Loucy (cell line): ENCODE results near the gene PHACTR1.

Experiments
- H2AFZ ChIP-seq: fragments of 200-600 bp; sonication (generic); 2 replicates; pipeline ENCODE4 v1.6.0; 2016; ENCODE audit warnings: antibody characterized with exemption, mild to moderate bottlenecking, low read length, moderate library complexity
- H3F3A ChIP-seq: fragments of 200-600 bp; 2 replicates; pipeline ENCODE4 v1.6.0; 2016; ENCODE audit warnings: antibody characterized with exemption, low read depth, mild to moderate bottlenecking
- H3K27me3 ChIP-seq: fragments of 200-600 bp; sonication (generic); 2 replicates; pipeline ENCODE4 v1.6.1; 2014; ENCODE audit warnings: low read length, mild to moderate bottlenecking; ENCODE audit not compliant: insufficient read depth, poor library complexity, severe bottlenecking
- H3K36me3 ChIP-seq: fragments of 200-600 bp; sonication (generic); 2 replicates; pipeline ENCODE4 v1.6.1; 2016; ENCODE audit warnings: low read length; ENCODE audit not compliant: insufficient read depth
- H3K4me1 ChIP-seq: fragments of 200-600 bp; sonication (generic); 2 replicates; pipeline ENCODE4 v1.5.1; 2014; ENCODE audit warnings: low read length, mild to moderate bottlenecking; ENCODE audit not compliant: insufficient read depth, poor library complexity, severe bottlenecking
- H3K4me2 ChIP-seq: fragments of 200-600 bp; sonication (generic); 2 replicates; pipeline ENCODE4 v1.6.0; 2014; ENCODE audit warnings: antibody characterized with exemption, low read length, low read depth, mild to moderate bottlenecking; ENCODE audit not compliant: poor library complexity, severe bottlenecking
- H3K4me3 ChIP-seq: fragments of 200-600 bp; sonication (generic); 2 replicates; pipeline ENCODE4 v1.5.1; 2014; ENCODE audit warnings: low read length, mild to moderate bottlenecking, mixed read lengths; ENCODE audit not compliant: poor library complexity, severe bottlenecking
- H3K79me2 ChIP-seq: fragments of 200-600 bp; sonication (generic); 2 replicates; pipeline ENCODE4 v1.6.1; 2014; ENCODE audit warnings: low read length; ENCODE audit not compliant: insufficient read depth
- H3K9ac ChIP-seq: fragments of 200-600 bp; sonication (generic); 2 replicates; pipeline ENCODE4 v1.6.0; 2014; ENCODE audit warnings: mild to moderate bottlenecking, low read depth, low read length, moderate library complexity; ENCODE audit not compliant: poor library complexity, severe bottlenecking
- H3K9me2 ChIP-seq: fragments of 200-600 bp; sonication (generic); replicated peaks from 2 replicates; pipeline ENCODE4 v1.6.1; 2016; ENCODE audit warnings: low read depth, low read length, mixed read lengths
- H3K9me3 ChIP-seq: fragments of 200-600 bp; sonication (generic); 2 replicates; pipeline ENCODE4 v1.6.1; 2014; ENCODE audit warnings: mild to moderate bottlenecking, antibody characterized with exemption, low read length, low read depth; ENCODE audit not compliant: insufficient read depth
- H4K20me1 ChIP-seq: fragments of 200-600 bp; sonication (generic); 2 replicates; pipeline ENCODE4 v1.6.0; 2014; ENCODE audit warnings: antibody characterized with exemption, low read length, mild to moderate bottlenecking; ENCODE audit not compliant: insufficient read depth, poor library complexity, severe bottlenecking
- CTCF ChIP-seq: fragments of 200-600 bp; sonication (generic); conservative IDR thresholded peaks from 2 replicates; pipeline ENCODE4 v1.5.1; 2014; ENCODE audit warnings: mild to moderate bottlenecking, antibody characterized with exemption, low read length
- EZH2phosphoT487 ChIP-seq: fragments of 200-600 bp; IDR thresholded peaks from 2 replicates; pipeline ENCODE4 v1.6.1; 2018; ENCODE audit warnings: antibody characterized with exemption, mild to moderate bottlenecking, moderate library complexity, borderline replicate concordance

The PHACTR1 gene

GRCh38 chr6:13284646-13285045, 568.1 kb downstream of the PHACTR1 start:
- H3K9me3 ChIP-seq, result peaks cover 8% of the 10 kb centered on the region; the same call in 1 of the 2 replicates
- no peak overlapping the region for H3K4me2 ChIP-seq
- H4K20me1 ChIP-seq, result no peaks in the 10 kb centered on the region
- H3K4me1 ChIP-seq, result peaks cover 6% of the 10 kb centered on the region
- H3K36me3 ChIP-seq, result peaks cover 5% of the 10 kb centered on the region; the same call in 1 of the 2 replicates
- H3K27me3 ChIP-seq, result no peaks in the 10 kb centered on the region
- TF ChIP-seq CTCF, result no peak
- TF ChIP-seq EZH2phosphoT487, result no peak
- H3K79me2 ChIP-seq, result no peaks in the 10 kb centered on the region
- H3K9me2 ChIP-seq, result no peaks in the 10 kb centered on the region
- H2AFZ ChIP-seq, result no peak overlapping the region
- no peak overlapping the region for H3K9ac ChIP-seq
- no peaks in the 10 kb centered on the region for H3F3A ChIP-seq
- no peak overlapping the region for H3K4me3 ChIP-seq

GRCh38 chr6:13285705-13286104, 569.1 kb downstream of the PHACTR1 start:
- peaks cover 8% of the 10 kb centered on the region; the same call in 1 of the 2 replicates for H3K9me3 ChIP-seq
- H3K4me2 ChIP-seq, result no peak overlapping the region
- H3K36me3 ChIP-seq, result peaks cover 8% of the 10 kb centered on the region; the same call in 1 of the 2 replicates
- TF ChIP-seq CTCF (no peak), EZH2phosphoT487 (no peak)
- H3K4me3 ChIP-seq, result no peak overlapping the region
- no peaks in the 10 kb centered on the region for H3K9me2 ChIP-seq
- no peak overlapping the region for H3K9ac ChIP-seq
- H3F3A ChIP-seq, result no peaks in the 10 kb centered on the region
- H3K27me3 ChIP-seq, result no peaks in the 10 kb centered on the region
- no peaks in the 10 kb centered on the region for H3K79me2 ChIP-seq
- no peak overlapping the region for H2AFZ ChIP-seq
- no peaks in the 10 kb centered on the region for H4K20me1 ChIP-seq
- peaks cover 6% of the 10 kb centered on the region for H3K4me1 ChIP-seq

- no peaks in the 10 kb centered on the region for H3K79me2 ChIP-seq
- no peak overlapping the region for H3K4me3 ChIP-seq
- no peak overlapping the region for H2AFZ ChIP-seq
- peaks cover 9% of the 10 kb centered on the region; the same call in 1 of the 2 replicates for H3K36me3 ChIP-seq
- TF ChIP-seq CTCF (no peak), EZH2phosphoT487 (no peak)
- no peaks in the 10 kb centered on the region for H4K20me1 ChIP-seq
- no peak overlapping the region for H3K4me2 ChIP-seq
- peaks cover 6% of the 10 kb centered on the region for H3K4me1 ChIP-seq
- H3F3A ChIP-seq, result no peaks in the 10 kb centered on the region
- peaks cover 8% of the 10 kb centered on the region; the same call in 1 of the 2 replicates for H3K9me3 ChIP-seq
- H3K27me3 ChIP-seq, result no peaks in the 10 kb centered on the region
- H3K9ac ChIP-seq, result no peak overlapping the region
- H3K9me2 ChIP-seq, result no peaks in the 10 kb centered on the region
Measured at GRCh38 chr6:13286181-13286580, 569.6 kb downstream of the PHACTR1 start.
